Cerebellar cortex (tissue), 1 donor: ENCODE data around the gene KRTAP10-12.

Experiments used
- DNase-seq: peaks from one replicate; pipeline ENCODE4 v3.0.0-alpha.2; 2015; ENCODE audit warnings: low spot score

The KRTAP10-12 gene

GRCh38 chr21:44712203-44713028, 15.4 kb downstream of the KRTAP10-12 start:
- DNase-seq: no peak

- DNase-seq: no peak
Observed at GRCh38 chr21:44713130-44713529, 16.2 kb downstream of the KRTAP10-12 start.

- no peak for DNase-seq
Observed at GRCh38 chr21:44713846-44714245, 16.9 kb downstream of the KRTAP10-12 start.

DNA sequence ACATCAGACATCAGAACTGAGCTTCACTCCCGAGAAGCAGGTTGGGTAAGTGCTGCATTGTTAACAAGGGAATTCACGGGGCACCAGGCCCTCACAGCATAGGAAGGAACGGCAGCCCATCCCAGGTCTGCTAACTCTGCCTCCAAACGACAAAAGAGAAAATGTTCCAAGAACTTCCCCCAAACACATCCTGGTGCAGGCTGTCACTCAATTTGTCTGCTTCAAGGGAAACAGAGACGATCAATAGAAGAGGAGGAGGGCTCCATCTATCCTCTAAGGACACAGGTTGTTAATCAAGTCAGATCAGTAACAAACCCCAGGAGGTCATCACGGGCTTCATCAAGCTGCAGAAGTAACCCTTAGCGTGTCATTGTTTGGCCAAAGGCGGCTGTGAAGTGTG, 17.9 kb downstream of the KRTAP10-12 start:
- no peak for DNase-seq

DNA sequence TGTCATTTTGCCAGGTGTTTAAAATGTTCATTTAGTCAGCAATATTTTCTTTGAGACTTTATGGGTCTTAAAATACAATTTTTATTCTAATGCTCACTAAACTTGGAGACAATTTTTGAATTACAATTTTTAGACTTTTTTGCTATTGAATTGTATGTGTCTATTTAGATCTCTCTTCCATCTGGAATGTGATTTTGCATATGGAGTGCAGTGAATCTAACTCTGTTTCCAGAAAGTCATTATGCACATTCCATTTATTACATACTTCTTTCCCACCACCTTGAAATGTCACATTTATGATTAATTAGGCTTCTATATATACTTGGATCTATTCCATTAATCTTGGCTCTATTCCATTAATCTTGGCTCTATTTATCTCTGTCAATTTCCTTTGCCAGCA, 20.0 kb downstream of the KRTAP10-12 start:
- DNase-seq: no peak

- DNase-seq: no peak
Observed at GRCh38 chr21:44718093-44718492, 21.1 kb downstream of the KRTAP10-12 start.

GRCh38 chr21:44718571-44718970, 21.6 kb downstream of the KRTAP10-12 start:
- no peak for DNase-seq

DNA sequence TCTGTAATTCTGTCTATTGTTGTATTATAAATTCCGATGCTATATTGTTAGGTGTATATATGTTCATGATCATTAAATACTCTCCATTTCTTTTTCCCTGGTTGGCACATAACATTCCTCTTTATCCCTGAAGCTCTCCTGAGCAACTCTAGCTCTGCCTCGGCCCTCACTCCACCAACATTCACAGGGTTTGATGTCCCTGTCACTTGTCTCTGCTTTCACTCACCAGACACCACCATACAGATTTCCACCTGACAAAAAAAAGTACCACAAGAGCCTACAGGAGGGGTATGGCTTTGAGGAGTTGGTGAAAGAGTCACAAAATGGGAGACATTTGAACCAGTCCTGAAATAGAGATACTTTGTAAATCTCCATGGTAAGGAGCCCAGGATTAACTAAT, 23.2 kb downstream of the KRTAP10-12 start:
- DNase-seq: no peak

GRCh38 chr21:44722731-44723130, 25.8 kb downstream of the KRTAP10-12 start:
- DNase-seq: no peak

- no peak for DNase-seq
Observed at GRCh38 chr21:44723177-44724131, 26.5 kb downstream of the KRTAP10-12 start.

GRCh38 chr21:44724196-44724595, 27.2 kb downstream of the KRTAP10-12 start:
- no peak for DNase-seq

- no peak for DNase-seq
Observed at GRCh38 chr21:44724926-44725325, 28.0 kb downstream of the KRTAP10-12 start.

DNA sequence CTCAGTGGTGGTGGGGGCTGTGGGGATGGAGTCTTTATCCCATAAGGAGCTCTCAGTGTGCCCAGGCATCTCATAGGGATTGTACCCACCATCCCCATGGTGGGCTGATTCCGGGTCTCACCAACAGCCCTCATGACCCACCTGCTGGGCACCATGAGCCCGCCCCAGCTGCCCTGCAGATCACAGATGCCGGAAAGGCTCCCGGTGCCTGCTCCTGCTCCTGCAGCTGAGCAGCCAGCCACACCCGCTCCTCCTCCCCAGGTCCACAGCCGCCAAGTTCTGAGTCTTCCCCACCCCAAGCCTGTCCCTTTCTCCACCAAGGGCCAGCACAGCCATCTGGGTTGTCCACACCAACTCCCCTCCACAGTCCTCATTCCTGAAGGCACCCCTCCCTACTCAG, 29.9 kb downstream of the KRTAP10-12 start:
- no peak for DNase-seq

- DNase-seq: no peak
Observed at GRCh38 chr21:44727321-44727720, 30.3 kb downstream of the KRTAP10-12 start.

DNA sequence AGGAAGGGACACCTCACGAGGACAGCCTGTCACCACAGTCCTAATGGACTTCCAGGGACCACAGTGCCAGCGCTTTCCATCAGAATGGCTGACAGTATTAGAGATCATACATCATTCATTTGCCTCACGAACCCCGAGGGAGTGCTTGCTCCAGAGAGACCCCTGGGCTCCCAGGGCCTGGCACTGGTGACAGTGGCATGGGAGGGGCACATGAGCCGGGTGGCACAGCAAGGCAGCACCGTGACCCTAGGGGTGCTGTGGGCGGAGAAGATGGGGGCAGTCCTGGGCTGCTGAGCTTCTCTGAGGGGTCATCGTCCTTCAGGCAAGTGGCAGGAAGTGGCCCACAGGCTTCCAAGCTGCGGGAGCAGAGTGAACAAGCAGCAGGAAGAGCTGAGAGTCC, 30.8 kb downstream of the KRTAP10-12 start:
- no peak for DNase-seq

GRCh38 chr21:44728716-44729115, 31.7 kb downstream of the KRTAP10-12 start:
- DNase-seq: no peak

DNA sequence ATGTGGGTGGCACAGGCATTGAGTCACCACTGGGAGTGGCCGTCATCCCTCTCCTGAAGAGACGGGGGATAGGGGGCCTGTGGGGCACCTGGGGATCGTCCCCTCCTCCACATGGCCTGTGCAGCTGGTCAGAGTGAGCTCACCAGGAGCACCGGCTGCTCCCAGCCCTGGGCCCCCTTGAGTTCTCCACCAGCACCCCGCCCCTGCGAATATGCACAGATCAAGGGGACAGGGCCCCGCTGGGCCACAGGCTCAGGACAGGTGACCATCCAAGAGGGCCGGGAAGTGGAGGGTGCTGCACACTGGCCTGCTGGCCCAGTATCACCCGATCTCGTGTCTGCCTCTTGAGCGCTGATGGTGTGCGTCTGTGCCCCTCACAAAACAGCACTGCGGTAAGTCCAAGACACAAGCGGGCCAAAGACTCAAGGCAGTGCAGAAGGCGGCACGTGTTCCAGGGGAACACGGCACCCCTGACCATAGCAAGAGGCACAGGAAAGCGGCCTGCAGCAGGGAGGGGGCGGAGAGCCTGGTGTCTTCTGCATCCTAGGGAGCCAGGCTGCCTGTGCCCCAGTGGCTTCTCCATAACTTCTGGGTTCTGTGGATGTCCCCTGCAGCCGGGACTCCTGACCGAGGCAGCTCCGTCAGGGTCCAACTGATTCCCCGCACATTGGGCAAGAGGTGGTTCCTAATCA, 32.5 kb downstream of the KRTAP10-12 start:
- no peak for DNase-seq

- DNase-seq: no peak
Observed at GRCh38 chr21:44730028-44730395, 33.0 kb downstream of the KRTAP10-12 start.

- DNase-seq: no peak
Observed at GRCh38 chr21:44730951-44731579, 34.1 kb downstream of the KRTAP10-12 start.

GRCh38 chr21:44732263-44732662, 35.3 kb downstream of the KRTAP10-12 start:
- no peak for DNase-seq

DNA sequence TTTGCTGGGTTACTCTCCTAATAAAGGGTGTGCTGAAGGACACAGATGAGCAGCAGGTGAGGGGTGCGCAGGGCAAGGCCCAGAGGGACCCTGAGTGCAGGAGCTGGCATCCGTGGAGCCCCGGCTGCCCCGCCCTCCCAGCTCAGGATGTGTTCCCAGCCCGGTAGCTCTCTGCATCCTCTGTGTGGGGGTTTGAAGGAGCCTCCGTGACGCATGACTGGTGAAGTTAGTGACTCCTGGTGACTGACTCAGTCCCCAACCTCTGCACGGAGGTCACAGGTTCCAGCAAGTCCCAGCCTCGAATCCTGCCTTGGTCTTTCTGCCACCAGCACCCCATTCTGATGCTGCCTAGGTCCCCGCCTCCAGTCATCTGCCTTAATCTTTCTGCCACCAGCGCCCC, 36.0 kb downstream of the KRTAP10-12 start:
- DNase-seq: no peak
